Endothelial cell of umbilical vein (primary cell): ENCODE data around the gene AURKB.

Source experiments
- EZH2 ChIP-seq: IDR thresholded peaks from 2 replicates; pipeline ENCODE4 v1.6.1; 2012; ENCODE audit warnings: borderline replicate concordance, low read depth, mild to moderate bottlenecking, moderate library complexity, low read length, inconsistent platforms; ENCODE audit not compliant: severe bottlenecking
- FOS ChIP-seq: IDR thresholded peaks from 2 replicates; pipeline ENCODE4 v1.6.1; 2011; ENCODE audit warnings: mild to moderate bottlenecking, low read length, moderate library complexity, borderline replicate concordance; ENCODE audit not compliant: insufficient read depth
- GATA2 ChIP-seq: IDR thresholded peaks from 2 replicates; pipeline ENCODE4 v1.7.0; 2011; ENCODE audit warnings: low read depth, mild to moderate bottlenecking, moderate library complexity, mixed read lengths, low read length; ENCODE audit not compliant: insufficient read length, insufficient read depth
- JUN ChIP-seq: IDR thresholded peaks from 2 replicates; pipeline ENCODE4 v1.6.1; 2011; ENCODE audit warnings: borderline replicate concordance, low read depth; ENCODE audit not compliant: insufficient read length, insufficient read depth
- MAX ChIP-seq: IDR thresholded peaks from 2 replicates; pipeline ENCODE4 v1.6.1; 2011; ENCODE audit not compliant: insufficient read depth, insufficient read length
- POLR2A ChIP-seq: IDR thresholded peaks from 2 replicates; pipeline ENCODE4 v1.6.1; 2012; ENCODE audit warnings: low read depth, mild to moderate bottlenecking, control low read depth, low read length
- POLR2AphosphoS5 ChIP-seq: IDR thresholded peaks from 2 replicates; pipeline ENCODE4 v1.6.1; 2012; ENCODE audit warnings: low read depth, mild to moderate bottlenecking, control low read depth, low read length, moderate library complexity; ENCODE audit not compliant: insufficient read depth
- TF ChIP-seq, protein P1 (sequence below), 2 donors: IDR thresholded peaks; 1 replicate in 1 of 2; 2 replicates in 1 of 2; pipeline ENCODE4 v1.5.1; 2011; ENCODE audit warnings: low read length in 2 of 2, mild to moderate bottlenecking in 2 of 2, moderate library complexity in 2 of 2, control low read depth in 1 of 2, inconsistent platforms in 1 of 2, low read depth in 1 of 2; ENCODE audit not compliant: insufficient read depth in 1 of 2; ENCODE audit errors: extremely low read depth in 1 of 2

DNA sequence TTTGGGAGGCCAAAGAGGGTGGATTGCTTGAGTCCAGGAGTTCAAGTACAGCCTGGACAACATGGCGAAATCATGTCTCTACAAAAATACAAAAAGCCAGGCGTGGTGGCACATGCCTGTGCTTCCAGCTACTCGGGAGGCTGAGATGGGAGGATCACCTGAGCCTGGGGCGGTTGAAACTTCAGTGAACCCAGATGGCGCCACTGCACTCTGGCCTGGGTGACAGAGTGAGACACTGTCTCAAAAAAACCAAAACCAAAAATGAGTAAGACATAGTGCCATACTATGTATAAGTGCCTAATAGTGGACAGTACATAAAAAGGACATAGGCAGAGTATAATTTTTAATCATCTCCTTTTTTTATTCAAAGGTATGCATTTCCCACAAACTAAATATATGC lies 33.5 kb upstream of the AURKB start:
- TF ChIP-seq, protein P1, sequence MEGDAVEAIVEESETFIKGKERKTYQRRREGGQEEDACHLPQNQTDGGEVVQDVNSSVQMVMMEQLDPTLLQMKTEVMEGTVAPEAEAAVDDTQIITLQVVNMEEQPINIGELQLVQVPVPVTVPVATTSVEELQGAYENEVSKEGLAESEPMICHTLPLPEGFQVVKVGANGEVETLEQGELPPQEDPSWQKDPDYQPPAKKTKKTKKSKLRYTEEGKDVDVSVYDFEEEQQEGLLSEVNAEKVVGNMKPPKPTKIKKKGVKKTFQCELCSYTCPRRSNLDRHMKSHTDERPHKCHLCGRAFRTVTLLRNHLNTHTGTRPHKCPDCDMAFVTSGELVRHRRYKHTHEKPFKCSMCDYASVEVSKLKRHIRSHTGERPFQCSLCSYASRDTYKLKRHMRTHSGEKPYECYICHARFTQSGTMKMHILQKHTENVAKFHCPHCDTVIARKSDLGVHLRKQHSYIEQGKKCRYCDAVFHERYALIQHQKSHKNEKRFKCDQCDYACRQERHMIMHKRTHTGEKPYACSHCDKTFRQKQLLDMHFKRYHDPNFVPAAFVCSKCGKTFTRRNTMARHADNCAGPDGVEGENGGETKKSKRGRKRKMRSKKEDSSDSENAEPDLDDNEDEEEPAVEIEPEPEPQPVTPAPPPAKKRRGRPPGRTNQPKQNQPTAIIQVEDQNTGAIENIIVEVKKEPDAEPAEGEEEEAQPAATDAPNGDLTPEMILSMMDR (IDR thresholded peaks at IDR 0.05; ENCODE audit: extremely low read depth in 1 of 2, insufficient read depth in 1 of 2, low read depth in 1 of 2, low read length in 2 of 2): no peak
- TF ChIP-seq POLR2A (no peak), EZH2 (no peak), FOS (no peak), JUN (no peak), POLR2AphosphoS5 (no peak), MAX (no peak), GATA2 (no peak)
